ENCODE results near the gene DNASE1L1.

- TF ChIP-seq ZBTB33 (IDR thresholded peaks at IDR 0.05) (no peak), CTCF (IDR thresholded peaks at IDR 0.05; ENCODE audit: low read depth, low read length, missing input control) (no peak), RAD21 (IDR thresholded peaks at IDR 0.05) (no peak), GABPA (IDR thresholded peaks at IDR 0.05 in 1 of 2, conservative IDR thresholded peaks at IDR 0.05 in 1 of 2) (no peak), SP1 (IDR thresholded peaks at IDR 0.05) (no peak), TAF1 (conservative IDR thresholded peaks at IDR 0.05) (no peak), FOXA1 (IDR thresholded peaks at IDR 0.05) (no peak), YY1 (IDR thresholded peaks at IDR 0.05) (no peak), ATF3 (IDR thresholded peaks at IDR 0.05) (no peak)
Observed at GRCh38 chrX:154401918-154402621, 7.0 kb downstream of the DNASE1L1 start.
